GM19238 (cell line): ENCODE data around the gene RAET1L.
"Not testable (repeated sequence)": the region's sequence is repeated elsewhere in the genome, so short reads cannot be mapped to it uniquely, and the experiment has no call there.

Source experiments
- DNase-seq: peaks from one replicate; pipeline ENCODE4 v3.0.0; 2011; ENCODE audit warnings: low spot score; ENCODE audit not compliant: insufficient read length

Gene RAET1L

GRCh38 chr6:150044621-150045145 is 19.4 kb upstream of the RAET1L start:
- no peak for DNase-seq

GRCh38 chr6:150043501-150044412 is 18.4 kb upstream of the RAET1L start:
- DNase-seq = no peak

- no peak for DNase-seq
These were observed 17.8 kb upstream of the RAET1L start for GRCh38 chr6:150043096-150043495.

GRCh38 chr6:150038202-150039062 is 13.1 kb upstream of the RAET1L start:
- DNase-seq = no peak

DNA sequence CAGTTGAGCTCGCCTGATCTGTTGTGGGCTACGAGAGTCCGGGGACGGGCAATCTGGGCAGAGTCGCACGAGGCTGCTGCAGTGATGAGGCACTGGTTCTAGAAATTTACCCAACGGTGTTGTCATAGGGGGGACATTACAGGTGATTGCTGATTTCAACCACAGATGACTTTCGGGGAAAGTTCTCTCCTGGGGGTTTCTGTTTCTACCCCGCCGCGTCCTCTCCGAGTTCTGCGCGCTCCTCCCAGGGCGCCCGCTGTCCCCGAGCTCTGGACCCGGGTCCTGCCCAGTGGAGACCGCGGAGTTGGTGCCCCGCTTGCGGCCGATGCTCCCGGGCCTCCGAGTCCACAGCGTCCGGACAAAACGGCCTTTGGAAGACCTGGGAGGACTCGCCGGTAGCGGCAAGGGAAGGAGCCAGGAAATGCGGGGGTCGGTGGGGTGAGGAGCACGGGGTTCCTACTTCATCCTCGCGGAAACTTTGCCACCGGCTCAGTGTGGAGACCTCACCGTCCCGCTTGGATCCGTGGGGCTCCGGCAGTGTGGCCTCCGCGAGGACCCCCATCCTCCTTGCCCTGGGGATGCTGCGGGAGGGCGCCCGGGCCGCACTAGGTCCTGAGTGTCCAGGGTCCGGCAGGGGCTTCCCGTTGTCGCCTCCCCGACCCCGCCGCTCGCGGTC is 12.3 kb upstream of the RAET1L start:
- DNase-seq = no peak

DNA sequence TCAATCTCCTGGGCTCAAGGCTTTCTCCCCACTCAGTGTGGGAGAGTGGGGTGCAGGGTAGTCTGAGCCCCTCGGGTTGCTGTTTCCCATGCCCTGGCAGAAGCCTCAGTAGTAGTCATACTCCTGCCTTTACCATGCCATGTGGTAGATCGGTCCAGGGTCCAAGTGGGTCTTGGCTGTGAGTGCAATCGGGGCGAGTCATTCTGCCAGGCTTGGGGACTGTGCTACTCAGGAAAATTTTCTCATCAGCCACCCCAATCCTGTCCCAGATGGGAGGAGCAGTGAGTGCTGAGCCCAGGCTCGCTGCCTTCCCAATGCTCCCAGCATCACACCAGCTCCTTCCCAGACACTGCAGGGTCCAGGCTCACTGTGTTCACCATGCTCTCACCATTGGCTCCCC is 10.7 kb upstream of the RAET1L start:
- no peak for DNase-seq

- no peak for DNase-seq
These were observed 8.0 kb upstream of the RAET1L start for GRCh38 chr6:150033207-150033771.

GRCh38 chr6:150032598-150032997 is 7.3 kb upstream of the RAET1L start:
- no peak for DNase-seq

GRCh38 chr6:150030611-150031010 is 5.3 kb upstream of the RAET1L start:
- no peak for DNase-seq

DNA sequence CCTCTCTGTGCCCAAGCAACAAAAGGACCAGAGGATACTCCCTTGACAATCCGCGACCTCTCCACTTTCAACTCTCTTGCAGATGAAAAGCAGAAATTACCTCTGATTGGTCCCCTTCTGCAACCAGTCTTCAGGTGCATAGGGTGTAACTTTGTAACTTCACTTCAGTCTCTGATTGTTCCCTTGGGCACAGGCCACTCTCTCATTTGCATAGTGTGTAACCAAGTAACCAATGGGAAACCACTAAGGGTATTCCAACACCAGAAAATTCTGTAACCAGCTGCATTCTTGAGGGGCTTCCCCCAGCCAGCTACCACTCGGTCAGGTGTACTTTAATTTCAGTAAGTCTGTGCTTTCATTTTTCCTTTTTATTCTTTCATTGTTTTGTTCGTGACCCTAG is 4.4 kb upstream of the RAET1L start:
- DNase-seq = no peak

GRCh38 chr6:150029276-150029675 is 3.9 kb upstream of the RAET1L start:
- DNase-seq = no peak

GRCh38 chr6:150028799-150029198 is 3.5 kb upstream of the RAET1L start:
- DNase-seq = no peak

DNA sequence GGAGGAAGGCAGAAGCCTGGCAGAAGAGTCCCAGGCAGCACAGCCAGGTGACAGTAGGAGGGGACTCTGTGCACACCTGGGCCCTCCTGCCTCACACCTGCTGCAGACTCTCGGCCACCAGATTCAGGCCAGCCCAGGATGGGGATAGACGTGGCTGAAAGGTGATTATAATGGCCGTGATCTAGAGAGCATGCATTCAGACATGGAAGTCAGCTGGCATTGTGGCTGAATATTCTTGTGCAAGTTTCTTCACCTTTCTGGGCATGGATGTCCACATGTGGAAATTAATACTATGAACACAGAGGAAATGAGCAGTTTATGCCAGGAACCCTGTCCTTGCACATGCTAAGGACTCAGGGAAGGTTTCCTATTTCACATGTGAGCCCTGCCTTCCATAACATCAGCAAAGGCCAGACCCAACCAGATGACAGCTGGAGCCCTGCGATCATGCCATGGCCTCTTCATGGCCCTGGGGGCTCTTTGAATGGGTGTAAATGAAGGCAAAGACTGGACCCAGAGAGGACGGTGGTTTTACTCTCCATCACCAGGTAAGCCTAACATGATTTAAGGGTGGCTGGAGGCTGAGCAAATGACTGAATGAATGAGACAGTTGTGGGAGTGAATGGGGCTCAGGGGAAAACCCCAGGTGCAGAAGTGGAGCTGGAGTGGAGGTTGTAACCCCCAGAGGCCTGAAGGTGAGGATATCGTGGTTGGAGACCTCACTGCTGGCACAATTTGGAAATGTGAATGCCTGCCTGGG is 2.7 kb upstream of the RAET1L start:
- no peak for DNase-seq

GRCh38 chr6:150026976-150027805 is 1.9 kb upstream of the RAET1L start:
- DNase-seq = no peak

- no peak for DNase-seq
These were observed 631 bp downstream of the RAET1L start for GRCh38 chr6:150024646-150025155.

DNA sequence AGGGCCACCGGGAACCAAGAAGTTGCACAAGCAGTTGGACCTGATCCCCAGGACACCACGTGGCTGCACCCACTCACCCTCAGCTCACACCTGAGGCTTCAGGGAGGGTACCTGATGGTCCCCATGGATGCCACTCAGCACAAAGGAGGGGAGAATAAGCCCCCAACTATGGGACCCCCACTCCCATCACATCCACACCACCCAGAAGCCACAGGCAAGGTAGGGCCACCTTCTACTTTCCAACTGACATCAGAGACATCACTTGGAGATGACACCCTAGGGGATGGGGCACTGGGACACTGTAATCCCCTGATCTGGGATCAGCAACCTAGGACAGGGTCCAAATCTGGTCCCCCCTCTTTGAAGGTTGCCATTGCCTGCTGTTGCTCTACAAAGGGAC is 1.3 kb downstream of the RAET1L start:
- DNase-seq = not testable (repeated sequence)

DNA sequence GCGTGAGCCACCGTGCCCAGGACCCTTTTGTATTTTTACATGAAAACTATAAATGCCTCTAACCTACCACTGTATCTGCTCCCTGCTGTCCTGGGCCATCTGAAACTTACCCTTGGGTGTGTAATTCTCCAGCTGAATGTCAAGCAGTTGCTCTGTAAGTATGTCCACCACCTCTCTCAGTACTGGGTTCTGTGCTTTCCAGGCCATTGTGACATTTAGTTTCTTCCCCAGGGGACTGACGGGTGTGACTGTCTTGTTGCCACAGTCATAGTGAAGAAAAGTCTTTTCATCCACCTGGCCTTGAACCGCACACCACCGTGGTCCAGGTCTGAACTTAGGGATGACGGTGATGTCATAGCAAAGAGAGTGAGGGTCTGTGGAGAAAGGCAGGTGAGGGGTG is 3.5 kb downstream of the RAET1L start:
- DNase-seq = not testable (repeated sequence)

GRCh38 chr6:150018846-150019580 is 6.3 kb downstream of the RAET1L start:
- no peak for DNase-seq

GRCh38 chr6:150017186-150017521 is 8.2 kb downstream of the RAET1L start:
- DNase-seq = not testable (repeated sequence)
